HG02610 (cell line): ENCODE measurements around the gene TEN1.

ENCODE experiments used
- ATAC-seq: cut with Tn5 transposase; IDR thresholded peaks from one replicate; pipeline ENCODE4 v1.9.1; 2021; ENCODE audit warnings: mild to moderate bottlenecking, moderate library complexity; ENCODE audit not compliant: unreplicated experiment

The TEN1 gene

DNA sequence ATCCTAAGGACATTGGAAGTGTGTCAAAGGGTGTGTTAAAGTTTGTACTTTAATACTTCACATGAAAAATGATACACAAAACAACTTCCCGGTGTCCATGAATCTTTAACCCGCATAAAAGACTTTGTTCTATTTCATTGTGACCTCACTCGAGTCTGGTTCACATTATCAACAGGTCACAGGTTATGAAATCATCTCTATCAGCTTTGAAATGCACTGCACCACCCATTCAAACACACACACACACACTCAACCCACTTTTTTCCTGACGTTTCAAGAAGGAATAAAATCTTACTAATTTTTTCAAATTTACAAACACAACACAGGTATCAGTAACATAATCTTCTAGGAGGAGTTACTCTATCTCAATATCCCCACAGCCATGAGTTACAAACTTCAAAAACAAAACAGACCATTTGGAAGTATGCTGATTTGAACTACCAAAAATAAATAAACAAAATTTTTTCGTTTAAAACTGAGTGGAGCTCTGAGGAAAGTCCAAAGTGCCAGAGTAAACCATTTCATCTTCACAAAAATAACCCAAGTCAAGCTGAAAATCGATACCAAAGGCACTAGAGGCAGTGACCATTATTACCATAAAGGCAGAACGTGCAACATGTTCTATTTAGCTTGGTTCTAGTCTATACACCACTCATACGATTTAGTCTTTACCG, 2.7 kb upstream of the TEN1 start:
- ATAC-seq: no peak

DNA sequence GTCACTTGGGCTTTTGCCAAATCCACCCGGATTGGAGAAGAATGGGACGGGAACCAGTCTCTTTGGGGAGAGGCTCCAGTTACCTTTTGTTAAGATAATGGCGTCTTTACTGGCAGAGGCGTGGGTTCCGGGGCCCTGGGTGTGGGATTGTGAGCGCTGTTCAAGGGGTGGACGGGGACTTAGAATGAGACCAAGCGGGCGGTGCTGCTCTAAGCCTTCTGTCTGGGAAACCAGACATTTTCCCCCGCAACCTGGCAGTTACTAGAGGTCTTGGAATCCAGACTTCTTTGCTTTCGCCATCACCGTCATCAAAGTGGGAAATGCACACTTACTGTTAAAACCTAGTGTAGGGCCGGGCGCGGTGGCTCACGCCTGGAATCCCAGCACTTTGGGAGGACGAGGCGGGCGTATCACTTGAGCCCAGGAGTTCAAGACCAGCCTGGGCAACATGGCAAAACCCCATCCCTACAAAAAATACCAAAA, 706 bp downstream of the TEN1 start:
- ATAC-seq: peak; percentile 5

DNA sequence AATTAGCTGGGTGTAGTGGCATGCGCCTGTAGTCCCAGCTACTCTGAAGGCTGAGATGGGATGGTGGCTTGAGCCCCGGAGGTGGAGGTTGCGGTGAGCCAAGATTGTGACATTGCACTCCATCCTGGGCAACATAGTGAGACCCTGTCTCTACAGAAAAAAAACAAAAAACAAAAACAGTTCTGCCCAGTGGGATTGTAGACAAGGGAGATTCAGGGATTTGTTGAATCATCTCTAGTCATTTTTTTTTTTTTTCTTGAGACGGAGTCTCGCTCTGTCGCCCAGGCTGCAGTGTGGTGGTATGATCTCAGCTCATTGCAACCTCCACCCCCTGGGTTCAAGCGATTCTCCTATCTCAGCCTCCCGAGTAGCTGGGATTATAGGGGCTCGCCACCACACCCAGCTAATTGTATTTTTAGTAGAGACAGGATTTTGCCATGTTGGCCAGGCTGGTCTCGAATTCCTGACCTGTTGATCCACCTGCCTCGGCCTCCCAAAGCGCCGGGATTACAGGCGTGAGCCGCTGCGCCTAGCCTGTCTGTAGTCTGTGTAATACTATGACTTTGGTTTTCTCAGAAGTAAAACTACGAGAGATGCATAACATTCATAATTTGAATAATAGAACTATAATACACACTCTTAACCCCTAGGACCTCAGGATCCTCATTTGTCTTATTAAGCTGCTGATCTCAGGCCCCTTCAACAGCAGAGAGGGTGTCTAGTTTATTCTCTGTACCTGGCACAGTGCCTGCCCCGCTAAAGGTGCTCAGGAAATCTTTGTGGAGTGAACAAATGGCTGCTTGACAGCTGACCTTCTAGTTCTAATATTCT, 1.4 kb downstream of the TEN1 start:
- no peak for ATAC-seq

DNA sequence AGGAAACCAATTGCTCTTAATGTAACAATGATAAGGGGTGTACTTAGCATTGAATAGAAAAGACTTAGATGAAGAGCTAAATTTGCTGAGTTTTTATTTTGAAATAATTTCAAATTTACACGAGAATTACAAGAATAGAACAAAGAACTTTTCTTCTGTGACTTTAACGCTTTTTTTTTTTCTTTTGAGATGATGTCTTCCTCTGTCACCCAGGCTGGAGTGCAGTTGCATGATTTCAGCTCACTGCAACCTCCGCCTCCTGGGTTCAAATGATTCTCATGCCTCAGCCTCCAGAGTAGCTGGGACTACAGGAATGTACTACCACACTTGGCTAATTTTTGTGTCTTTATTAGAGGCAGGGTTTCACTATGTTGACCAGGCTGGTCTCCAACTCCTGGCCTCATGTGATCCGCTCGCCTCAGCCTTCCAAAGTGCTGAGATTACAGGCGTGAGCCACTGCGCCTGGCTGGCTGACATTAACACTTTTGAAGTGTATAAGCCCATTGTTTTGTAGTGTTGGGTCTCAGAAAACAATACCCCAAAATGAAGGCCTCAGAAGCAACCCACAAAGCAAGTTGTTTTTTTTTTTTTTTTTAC, 2.1 kb downstream of the TEN1 start:
- ATAC-seq: no peak

DNA sequence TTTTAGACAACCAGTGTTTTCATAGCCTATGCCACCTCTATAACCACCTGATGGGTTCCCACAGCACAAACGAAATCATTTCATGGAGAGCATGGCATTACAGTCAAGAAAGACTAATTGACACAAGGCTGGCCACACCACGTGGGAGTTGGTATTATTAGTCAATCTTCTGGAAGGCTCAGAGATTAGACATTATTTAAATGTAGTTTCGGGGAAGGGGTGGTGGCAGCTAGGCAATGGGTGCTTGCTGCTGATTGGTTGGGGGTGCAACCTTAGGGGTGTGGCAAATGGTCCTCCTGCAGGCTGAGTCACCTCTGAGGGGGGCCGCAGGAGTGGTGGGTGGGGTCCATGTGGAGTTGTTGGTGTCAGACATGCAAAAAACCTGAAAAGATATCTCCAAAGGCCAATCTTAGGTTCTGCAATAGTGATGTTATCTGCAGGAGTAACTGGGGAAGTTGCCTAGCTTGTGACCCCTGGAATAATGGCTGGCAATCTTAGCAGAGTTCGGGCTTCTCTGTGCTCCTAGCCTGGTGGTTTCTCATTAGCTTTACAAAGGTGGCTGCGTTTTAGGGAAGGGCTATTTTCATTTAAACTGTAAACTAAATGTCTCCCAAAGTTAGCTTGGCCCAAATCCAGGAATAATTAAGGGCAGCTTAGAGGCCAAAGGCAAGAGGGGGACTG, 4.6 kb downstream of the TEN1 start:
- no peak for ATAC-seq

DNA sequence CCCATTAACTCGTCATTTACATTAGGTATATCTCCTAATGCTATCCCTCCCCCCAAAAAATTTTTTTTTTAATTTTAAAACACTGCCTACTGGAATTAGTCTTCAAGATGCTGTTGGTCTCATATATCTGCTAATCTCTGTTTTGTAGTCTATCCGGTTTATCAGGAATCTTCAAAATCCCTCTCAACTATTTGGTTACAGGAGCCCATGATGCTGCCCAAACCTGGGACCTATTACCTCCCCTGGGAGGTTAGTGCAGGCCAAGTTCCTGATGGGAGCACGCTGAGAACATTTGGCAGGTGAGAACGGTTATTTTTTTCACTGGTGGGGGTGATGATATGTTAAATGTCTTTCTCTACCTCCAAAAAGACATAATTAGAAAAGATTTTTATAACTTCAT, 6.9 kb downstream of the TEN1 start:
- ATAC-seq: no peak

DNA sequence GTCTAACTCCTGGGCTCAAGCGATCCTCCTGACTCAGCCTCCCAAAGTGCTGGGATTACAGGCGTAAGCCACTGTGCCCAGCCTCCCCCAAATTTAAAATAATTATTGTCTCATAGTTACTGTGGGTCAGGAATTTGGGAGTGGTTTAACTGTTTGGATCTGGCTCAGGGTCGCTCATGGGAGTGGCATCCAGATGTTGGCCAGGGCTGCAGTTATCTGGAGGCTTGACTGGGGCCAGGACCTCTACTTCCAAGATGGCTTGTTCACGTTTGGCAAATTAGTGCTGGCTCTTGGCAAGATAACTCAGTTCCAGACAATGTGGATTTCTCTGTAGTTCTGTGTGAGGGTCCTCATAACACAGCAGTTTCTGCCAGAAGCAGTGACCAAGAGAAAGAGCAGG, 8.0 kb downstream of the TEN1 start:
- no peak for ATAC-seq

DNA sequence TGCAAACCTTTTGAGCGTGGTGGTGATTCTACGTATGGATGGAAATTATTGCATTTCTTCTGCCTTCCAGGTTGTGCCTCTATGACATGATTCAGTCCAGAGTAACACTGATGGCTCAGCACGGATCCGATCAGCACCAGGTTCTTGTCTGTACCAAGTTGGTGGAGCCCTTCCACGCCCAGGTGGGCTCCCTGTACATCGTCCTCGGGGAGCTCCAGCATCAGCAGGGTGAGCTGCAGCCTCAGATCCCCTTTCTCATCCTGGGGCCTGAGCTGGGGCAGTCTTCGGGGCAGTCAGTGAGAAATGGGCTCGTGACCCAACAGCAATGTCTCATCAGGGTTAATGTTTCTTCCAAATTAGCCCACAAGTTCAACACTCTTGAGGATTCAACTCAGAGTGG, 12.4 kb downstream of the TEN1 start:
- no peak for ATAC-seq

DNA sequence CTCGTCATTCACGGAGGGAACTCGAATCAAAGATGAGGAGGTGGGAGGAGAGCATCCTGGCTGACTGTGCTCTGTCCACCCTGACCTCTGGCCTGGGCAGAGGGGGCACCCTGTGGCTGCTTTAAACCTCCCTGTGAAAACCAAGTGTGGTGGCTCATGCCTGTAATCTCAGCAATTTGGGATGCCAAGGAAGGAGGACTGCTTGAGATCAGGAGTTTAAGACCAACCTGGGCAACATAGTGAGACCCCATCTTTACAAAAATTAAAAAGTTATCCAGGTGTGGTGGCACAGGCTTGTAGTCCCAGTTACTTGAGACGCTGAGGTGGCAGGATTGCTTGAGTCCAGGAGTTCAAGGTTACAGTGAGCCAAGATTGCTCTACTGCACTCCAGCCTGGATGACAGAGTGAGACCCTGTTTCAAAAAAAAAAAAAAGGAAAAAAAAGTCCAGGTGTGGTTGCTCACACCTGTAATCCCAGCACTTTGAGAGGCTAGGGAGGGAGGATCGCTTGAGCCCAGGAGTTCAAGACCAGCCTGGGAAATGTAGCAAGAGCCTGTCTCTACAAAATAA, 15.8 kb downstream of the TEN1 start:
- ATAC-seq: no peak

DNA sequence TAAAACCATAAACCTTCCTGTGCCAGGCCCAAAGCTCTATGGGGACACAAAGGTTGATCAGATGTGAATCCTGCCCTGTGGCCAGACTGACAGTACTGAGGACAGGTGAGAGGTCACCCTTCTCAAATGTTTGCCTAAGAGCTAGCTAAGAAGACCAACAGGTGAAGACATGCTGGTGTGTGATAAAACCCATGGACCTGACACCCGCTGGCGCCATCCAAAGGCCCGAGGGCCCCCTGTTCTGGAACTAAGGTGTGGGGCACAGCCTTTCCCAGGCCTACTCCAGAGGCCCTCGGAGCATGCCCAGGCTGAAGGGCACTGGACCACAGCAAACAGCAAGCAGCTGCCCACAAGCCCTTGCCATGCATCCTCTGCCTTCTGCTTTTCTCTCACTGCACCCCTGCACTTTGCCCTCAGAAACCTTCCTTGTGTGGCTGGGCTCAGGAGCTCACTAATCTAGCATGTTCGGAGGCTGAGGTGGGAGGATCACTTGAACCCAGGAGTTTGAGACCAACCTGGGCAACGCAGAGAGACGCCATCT, 16.4 kb downstream of the TEN1 start:
- no peak for ATAC-seq

DNA sequence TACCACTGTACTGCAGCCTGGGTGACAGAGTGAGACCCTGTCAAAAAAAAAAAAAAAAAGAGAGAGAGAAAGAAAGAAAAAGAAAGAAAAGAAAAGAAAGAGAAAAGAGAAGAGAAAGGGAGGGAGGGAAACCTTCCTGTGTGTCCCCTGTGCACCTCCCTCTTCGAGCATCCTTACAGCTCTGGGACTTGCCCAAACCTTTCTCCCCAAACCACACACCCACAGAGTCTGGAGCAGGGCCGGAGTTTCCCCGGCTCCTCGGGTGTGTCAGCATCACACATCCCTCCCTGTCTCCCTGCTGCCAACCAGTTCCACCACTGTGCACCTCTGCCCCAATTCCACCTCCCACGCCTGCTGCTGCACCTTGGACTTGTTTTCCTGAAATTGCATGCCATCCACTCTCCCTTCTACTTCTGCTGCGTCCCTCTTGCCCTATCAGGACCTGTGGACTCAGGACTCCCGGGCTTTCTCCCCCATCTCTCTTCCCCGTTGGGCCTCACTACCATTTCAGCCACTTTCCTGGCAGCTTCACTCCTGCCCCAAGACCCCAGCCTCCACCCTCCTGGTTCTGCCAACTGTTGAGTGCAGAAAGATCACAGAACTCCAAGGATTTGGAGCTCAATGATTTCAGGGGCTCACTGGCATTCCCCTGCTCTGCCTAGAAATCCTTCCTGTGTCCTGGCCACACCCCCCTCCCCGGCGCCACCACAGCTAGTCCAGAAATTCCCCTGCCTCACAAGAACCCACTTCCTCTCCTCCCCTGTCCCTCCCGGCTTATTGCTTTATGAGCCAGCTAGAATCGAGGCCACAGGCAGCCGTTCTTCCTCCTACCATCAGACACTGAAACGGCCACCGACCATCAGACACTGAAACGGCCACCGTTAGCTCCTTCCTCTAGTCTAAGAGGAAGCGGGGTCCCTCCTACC, 17.9 kb downstream of the TEN1 start:
- peak; percentile 54 for ATAC-seq

DNA sequence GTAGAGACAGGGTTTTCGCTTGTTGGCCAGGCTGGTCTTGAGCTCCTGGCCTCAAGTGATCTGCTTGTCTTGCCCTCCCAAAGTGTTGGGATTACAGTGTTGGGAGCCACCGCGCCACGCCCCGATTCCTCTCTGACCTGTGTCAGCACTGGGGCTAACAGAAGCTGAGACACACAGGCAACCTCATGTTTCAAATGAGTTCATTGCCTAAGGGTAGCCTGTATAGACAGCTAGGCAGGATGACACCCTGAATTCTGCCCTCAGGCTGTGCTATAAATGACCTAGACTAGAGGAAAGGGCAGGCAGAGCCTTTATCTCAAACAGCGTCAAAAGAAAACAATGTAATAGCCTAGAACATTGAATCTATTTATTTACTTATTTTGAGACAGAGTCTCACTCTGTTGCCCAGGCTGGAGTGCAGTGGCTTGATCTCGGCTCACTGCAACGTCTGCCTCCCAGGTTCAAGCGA, 19.3 kb downstream of the TEN1 start:
- ATAC-seq: no peak

DNA sequence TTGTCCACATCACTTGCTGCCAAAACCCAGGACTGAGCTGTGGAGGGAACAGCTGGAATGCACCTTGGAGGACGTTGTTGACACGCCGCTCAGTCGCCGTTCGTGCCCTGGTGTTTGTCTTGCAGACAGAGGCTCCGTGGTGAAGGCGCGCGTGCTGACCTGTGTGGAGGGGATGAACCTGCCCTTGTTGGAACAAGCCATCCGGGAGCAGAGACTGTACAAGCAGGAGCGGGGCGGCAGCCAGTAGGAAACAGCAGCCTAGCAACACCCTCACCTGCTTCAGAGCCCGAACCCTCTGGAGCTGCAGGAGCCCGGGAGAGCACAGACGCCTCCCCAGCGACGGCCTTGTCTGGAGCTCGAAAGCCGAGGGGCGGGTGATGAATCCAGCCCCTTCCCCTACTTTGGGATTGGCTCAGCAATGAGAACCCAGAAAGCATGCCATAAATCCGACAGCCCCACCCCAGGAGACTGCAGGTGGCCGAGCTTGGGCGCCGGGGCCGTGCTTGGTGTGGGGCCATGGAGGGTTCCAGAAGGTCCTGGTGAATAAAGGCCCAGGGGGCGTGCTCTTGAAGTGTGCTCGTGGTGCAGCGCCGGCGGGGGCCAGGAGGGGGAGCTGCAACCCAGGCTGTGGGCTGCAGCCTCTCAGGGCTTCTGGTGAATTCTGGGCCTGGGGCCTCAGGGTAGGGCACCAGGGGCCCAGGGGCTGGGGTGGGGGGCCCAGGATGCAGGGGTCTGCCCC, 21.1 kb downstream of the TEN1 start:
- no peak for ATAC-seq

DNA sequence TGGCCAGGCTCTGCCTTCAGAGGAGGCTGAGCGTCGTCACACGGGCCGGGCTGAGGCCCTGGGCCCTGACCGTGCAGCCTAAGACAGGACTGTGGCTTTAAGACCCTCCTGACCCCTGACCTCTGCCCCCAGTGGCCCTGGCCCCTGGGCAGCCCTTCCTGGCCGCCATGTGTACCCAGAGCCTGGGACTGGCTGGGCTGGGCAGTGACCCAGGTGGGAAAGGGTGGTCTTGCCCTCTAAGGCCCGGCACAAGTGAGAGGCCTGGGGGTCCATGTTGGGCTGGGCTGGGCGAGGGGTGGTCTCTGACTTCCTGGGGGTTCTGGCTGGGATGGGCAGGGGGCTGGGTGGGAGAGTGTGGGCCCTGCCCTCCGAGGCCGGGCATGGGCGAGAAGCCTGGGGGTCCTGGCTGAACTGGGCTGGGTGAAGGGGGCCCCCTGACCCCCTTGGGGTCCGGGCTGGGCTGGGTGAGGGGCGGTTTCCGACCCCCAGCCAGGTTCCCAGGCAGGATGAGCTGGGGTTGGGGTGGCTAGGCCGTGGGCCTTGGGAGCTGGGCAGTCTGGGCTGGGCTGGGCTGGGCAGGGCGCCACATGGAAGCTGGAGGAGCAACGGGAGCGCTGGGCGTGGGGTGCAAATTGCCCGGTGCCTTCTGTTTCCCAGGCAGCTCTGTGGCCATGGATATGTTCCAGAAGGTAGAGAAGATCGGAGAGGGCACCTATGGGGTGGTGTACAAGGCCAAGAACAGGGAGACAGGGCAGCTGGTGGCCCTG, 21.9 kb downstream of the TEN1 start, which contains the start of gene CDK3:
CDK3 (plus strand) TSS at position 101 of the 767 bp plus-strand sequence; CDS start at position 672, 571 bp downstream.
- ATAC-seq: no peak

DNA sequence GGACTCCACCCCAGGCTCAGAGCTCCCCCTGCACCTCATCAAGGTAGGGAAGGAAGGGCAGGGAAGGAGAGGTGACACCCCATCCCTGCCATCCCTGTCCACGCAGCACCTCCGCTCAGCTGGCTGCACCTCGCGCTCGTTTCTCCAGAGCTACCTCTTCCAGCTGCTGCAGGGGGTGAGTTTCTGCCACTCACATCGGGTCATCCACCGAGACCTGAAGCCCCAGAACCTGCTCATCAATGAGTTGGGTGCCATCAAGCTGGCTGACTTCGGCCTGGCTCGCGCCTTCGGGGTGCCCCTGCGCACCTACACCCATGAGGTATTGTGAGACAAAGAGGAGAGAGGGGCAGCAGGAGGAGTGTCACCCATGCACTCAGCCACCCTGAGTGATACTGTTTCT, 23.1 kb downstream of the TEN1 start:
- no peak for ATAC-seq

DNA sequence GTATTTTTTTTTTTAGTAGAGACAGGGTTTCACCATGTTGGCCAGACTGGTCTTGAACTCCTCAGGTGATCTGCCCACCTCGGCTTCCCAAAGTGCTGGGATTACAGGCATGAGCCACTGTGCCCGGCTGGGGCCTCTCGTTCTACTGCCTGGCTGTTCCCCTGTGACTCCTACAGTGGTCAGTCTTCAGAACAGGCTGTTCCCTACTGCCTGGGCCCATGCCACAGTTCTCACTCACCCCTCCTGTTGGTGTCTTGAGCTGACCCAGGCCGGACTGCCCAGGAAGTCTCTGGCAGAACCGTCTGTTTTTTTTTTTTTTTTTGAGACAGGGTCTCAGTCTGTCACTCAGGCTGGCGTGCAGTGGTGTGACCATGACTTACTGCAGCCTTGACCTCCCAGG, 24.9 kb downstream of the TEN1 start:
- no peak for ATAC-seq

DNA sequence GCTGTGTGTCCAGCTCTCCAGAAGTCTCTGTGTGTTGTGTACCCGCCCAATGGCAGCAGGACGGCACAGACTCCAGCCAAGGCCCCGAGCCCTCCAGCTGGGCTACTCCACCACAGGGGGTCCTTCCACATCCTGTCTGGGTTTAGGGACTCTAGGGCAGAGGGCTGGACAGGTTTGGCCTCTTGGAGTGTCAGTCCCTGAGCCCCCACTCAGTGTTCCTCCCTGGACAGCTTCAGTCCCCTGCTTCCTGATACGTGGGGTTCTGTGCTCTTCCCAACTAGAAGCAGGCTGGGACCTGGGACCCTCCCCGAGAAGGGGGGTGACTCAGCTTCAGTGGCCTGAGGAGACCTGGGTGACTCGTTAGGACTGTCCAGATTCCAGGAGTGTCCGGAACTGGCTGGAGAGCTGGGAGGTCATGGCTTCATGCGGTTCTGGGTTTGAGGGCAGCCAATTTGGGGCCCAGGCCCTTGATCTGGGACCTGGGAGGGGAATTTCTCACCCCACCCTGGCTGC, 25.8 kb downstream of the TEN1 start:
- ATAC-seq: no peak
